ENCODE results near the gene GOLGA7B.

DNA sequence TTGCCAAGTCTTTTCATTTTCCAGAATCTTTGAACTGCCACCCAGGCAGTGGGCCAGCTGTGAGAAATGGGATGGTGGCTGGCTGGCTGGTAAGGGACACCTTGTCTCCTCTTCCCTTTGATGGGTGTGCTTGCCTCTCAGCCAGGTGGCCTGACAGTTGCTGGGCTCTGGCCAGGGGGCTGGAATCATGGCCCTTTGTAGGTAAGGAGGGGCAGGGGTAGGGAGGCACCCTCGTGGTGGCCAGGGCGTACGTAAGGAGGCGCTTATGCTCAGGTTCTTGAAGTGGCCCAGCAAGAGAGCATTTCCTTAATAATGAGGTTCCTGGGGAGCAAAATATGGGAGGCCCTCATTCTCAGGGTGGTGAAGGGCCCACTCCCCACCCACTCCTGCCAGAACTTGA, 33.0 kb upstream of the GOLGA7B start:
- no peak for TF ChIP-seq POLR2A (IDR thresholded peaks at IDR 0.05; ENCODE audit: low read depth, low read length)
- no peak for TF ChIP-seq RFX5 (IDR thresholded peaks at IDR 0.05; ENCODE audit: low read depth, low read length)
- TF ChIP-seq, protein P1, sequence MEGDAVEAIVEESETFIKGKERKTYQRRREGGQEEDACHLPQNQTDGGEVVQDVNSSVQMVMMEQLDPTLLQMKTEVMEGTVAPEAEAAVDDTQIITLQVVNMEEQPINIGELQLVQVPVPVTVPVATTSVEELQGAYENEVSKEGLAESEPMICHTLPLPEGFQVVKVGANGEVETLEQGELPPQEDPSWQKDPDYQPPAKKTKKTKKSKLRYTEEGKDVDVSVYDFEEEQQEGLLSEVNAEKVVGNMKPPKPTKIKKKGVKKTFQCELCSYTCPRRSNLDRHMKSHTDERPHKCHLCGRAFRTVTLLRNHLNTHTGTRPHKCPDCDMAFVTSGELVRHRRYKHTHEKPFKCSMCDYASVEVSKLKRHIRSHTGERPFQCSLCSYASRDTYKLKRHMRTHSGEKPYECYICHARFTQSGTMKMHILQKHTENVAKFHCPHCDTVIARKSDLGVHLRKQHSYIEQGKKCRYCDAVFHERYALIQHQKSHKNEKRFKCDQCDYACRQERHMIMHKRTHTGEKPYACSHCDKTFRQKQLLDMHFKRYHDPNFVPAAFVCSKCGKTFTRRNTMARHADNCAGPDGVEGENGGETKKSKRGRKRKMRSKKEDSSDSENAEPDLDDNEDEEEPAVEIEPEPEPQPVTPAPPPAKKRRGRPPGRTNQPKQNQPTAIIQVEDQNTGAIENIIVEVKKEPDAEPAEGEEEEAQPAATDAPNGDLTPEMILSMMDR (conservative IDR thresholded peaks at IDR 0.05; ENCODE audit: low read depth, low read length) = no peak
- TF ChIP-seq RAD21 (IDR thresholded peaks at IDR 0.05; ENCODE audit: low read length) = no peak
- no peak for TF ChIP-seq CEBPB (IDR thresholded peaks at IDR 0.05; ENCODE audit: low read depth, low read length)
- TF ChIP-seq MAZ (IDR thresholded peaks at IDR 0.05; ENCODE audit: borderline replicate concordance, low read depth, low read length) = no peak
- no peak for TF ChIP-seq SMC3 (IDR thresholded peaks at IDR 0.05; ENCODE audit: low read depth, low read length)
- TF ChIP-seq NFE2L2 (IDR thresholded peaks at IDR 0.05; ENCODE audit: low read depth, low read length) = no peak
- TF ChIP-seq FOS (IDR thresholded peaks at IDR 0.05; ENCODE audit: low read depth, low read length) = no peak
